GM18505 (cell line): ENCODE data around the gene ACOX3.
"Not testable (repeated sequence)": the region's sequence is repeated elsewhere in the genome, so short reads cannot be mapped to it uniquely, and the experiment has no call there.

Experiments
- ATAC-seq: cut with Tn5 transposase; IDR thresholded peaks from one replicate; pipeline ENCODE4 v1.9.1; 2021; ENCODE audit not compliant: unreplicated experiment
- POLR2A ChIP-seq: IDR thresholded peaks from 4 replicates; pipeline ENCODE4 v1.6.1; 2011; ENCODE audit warnings: borderline replicate concordance; ENCODE audit not compliant: insufficient read depth, insufficient read length; ENCODE audit errors: extremely low read depth

ACOX3 gene

DNA sequence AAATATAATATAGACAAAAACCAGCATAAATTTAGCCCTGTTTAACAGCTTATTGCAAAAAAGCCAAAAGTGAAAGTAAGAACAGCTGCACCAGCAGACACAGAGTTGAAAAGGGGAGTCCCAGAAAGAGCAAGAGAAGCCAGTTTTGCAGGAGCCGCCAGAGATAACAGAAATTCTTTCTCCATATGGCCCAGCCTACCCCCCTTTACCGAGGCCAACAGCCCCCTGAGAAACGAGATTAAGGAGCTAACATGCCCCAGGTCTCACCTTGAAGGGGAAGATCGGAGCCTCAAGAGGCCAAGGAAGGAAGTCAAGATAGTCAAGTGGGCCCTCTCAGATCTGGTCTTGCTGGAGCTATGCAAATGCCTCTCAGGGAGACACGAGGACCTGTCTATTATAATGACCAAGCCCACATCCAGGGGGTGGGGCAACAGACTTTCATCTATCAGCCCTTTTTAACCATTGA, 4.8 kb downstream of the ACOX3 start:
- peak; percentile 43 for ATAC-seq
- peak; percentile 62 for TF ChIP-seq POLR2A

DNA sequence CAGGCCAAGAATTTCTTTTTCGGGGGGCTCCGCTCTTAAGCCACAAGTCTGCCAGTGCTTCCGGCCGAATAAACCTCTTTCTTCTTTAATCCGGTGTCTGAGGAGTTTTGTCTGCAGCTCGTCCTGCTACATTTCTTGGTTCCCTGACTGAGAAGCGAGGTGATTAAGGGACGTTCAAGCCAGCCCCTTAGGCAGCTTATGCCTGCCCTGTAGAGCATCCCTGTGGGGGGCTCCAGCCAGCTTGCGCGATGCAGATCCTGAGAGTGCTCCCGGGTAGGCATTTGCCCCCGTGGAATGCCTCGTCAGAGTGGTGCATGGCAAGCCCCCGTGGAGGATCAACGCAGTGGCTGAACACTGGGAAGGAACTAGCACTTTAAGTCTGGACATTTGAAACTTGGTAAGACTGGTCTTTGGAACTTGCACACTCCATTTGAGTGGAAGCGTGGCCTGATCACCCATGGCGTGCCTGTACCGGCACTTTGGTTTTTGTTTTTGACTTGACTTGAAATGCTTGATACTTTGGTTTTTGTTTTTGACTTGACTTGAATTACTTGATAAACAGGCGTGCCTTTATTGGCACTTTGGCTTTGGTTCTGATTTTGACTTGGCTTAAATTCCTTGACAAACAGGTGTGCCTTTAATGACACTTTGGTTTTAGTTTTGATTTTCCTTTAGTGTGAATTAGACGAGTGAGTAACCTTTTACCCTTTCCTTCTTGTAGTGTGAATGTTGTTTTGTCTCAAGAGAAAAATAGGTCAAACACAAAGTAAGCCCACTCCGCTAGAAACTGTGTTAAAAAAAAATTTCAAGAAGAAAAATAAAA, 6.1 kb downstream of the ACOX3 start:
- no peak for ATAC-seq

DNA sequence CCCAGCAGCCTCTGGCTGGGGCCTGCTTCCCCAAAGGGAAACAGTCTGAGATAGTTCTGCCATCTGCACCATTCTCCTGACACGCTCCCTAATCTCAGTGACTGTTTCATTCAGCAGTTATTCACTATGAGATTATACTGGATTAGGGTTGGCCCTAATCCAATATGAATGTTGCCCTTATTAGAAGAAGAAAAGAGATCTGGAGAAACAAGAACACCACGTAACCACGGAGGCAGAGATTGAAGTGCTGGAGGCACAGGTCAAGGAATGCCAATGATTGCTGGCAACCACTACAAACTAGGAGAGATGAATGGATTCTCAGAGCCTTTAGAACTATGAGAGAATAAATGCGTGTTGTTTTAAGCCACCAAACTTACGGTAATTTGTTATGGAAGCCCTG, 7.4 kb downstream of the ACOX3 start:
- no peak for ATAC-seq
- no peak for TF ChIP-seq POLR2A

More for the DNA sequence above, 6.1 kb downstream of the ACOX3 start:
- TF ChIP-seq POLR2A = no peak

DNA sequence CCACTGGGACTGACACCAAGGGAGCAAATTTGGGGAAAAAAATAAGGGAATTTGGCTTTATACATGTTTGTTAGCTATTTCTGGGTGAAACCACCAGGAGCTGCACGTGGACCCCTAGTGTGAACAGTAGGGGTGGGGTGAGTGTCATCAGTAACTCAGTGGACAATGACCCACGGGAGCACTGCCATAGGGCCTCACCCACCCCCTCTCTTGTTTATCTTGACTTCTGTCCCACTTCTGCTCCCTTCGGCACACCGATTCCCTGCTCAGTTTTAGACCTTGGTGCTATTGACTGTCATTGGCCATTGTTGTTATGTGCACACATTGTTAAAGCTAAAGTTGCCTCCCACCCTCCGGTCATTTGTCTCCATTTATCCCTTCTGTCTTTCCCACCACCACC, 9.0 kb downstream of the ACOX3 start:
- TF ChIP-seq POLR2A = no peak
- ATAC-seq = no peak

DNA sequence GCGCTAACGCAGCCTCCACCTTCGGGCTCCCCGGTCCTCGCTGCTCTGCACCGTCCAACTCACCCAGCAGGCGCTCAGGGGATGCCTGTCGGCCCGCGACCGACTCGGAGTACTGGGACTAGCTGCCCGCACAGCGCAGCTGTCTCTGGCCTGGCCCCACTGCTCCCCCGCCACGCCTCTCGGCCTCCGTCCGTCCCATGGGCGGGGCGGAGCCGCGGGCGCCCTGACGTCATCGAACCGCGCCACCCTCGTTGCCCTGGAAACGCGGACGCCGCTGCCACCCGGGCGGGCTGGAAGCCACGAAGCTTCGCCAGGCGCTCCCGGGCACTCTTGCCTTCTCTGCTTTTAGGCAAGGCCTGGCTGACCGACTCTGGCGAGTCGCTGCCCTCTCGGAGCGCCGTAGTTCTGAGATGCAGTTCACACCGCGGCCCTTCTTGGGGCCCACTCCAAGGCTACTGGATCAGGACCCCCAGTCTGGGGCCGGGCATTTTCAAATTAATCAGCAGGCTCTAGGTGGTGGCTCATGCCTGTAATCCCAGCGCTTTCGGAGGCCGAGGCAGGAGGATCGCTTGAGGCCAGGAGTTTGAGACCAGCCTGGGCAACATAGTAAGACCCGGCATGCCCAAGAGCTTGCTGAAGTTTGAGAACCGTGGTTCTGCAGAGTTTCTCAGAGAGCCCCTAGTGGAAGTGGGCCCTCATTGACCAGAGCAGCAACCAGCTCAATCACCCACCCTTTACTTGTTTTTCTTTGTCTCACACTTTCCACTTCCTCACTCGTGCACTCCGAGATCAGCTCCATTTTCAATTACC, 12.0 kb downstream of the ACOX3 start:
- peak; percentile 93 for ATAC-seq
- TF ChIP-seq POLR2A = peak; percentile 84

DNA sequence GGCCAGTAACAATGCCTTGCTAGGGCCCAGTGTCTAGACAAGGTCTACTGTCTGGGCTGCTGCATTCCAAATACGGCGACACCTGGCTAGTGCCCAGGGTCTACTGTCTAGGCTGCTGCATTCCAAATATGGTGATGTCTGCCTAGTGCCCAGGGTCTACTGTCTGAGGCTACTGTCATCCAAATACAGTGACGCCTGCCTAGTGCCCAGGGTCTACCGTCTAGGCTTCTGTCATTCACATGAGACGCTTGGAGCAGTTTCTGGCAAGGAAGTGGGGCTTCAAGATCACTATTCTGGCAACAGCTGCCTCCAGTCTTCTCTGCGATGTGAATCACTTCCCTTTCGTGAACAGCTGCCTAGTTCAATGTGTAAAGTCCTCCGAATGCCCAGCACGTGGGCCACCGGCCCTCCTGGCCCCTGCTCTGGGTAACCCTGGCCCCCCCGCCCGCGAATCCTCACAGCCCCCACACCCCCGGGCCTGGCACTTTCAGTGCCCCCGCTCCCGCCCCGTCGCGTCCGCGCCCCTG, 12.7 kb downstream of the ACOX3 start:
- TF ChIP-seq POLR2A = no peak
- peak; percentile 50 for ATAC-seq

DNA sequence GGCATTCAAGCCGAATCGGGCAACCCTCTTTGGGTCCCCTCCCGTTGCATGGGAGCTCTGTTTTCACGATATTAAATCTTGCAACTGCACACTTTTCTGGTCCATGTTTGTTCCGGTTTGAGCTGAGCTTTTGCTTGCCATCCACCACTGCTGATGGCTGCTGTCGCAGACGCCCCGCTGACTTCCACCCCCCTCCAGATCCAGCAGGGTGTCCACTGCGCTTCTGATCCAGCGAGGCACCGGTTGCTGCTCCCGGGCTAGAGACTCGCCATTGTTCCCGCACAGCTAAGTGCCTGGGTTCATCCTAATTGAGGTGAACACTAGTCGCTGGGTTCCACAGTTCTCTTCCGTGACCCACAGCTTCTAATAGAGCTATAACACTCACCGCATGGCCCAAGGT, 13.3 kb downstream of the ACOX3 start:
- no peak for TF ChIP-seq POLR2A
- no peak for ATAC-seq

DNA sequence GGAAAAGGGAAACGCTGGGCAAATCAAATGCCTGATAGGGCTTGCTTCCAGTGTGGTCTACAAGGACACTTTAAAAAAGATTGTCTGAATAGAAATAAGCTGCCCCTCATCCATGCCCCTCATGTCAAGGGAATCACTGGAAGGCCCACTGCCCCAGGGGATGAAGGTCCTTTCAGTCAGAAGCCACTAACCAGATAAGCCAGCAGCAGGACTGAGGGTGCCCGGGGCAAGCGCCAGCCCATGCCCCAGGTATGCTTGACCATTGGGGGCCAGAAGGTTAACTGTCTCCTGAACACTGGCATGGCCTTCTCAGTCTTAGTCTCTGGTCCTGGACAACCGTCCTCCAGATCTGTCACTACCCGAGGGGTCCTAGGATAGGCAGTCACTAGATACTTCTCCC, 17.7 kb downstream of the ACOX3 start:
- ATAC-seq = no peak
- no peak for TF ChIP-seq POLR2A

DNA sequence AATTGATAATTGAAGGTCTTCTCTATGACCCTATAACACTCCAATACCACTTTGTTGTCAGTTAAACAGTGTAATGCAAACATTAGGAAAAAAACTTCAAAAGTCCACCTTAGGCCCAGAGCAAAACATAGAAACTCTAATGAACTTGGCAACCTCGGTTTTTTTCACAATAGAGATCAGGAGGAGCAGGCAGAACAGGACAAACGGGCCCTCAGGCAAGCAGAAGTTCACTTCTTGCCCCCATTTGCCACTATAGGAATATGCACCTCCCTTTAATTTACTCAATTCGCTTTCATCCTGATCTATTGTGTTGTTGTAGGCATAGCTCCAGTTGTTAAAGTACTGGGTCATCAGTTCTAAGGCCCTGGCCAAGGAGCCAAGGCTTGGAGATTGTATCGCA, 18.2 kb downstream of the ACOX3 start:
- ATAC-seq = no peak
- TF ChIP-seq POLR2A = no peak

DNA sequence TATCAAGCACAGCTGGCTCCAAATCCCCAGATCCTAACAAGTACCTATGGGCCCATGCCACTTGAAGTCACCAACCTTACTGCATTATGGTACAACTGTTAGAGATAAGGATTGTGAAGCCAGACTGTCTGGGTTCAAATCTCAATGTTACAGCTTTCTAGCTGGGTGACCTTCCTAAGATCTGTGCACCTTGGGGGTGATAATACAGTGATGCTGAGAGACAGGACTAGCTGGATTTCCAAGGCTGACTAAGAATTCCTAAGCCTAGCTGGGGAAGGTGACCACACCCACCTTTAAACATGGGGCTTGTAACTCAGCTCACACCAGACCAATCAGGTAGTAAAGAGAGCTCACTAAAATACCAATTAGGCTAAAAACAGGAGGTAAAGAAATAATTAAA, 20.4 kb downstream of the ACOX3 start:
- ATAC-seq = not testable (repeated sequence)

DNA sequence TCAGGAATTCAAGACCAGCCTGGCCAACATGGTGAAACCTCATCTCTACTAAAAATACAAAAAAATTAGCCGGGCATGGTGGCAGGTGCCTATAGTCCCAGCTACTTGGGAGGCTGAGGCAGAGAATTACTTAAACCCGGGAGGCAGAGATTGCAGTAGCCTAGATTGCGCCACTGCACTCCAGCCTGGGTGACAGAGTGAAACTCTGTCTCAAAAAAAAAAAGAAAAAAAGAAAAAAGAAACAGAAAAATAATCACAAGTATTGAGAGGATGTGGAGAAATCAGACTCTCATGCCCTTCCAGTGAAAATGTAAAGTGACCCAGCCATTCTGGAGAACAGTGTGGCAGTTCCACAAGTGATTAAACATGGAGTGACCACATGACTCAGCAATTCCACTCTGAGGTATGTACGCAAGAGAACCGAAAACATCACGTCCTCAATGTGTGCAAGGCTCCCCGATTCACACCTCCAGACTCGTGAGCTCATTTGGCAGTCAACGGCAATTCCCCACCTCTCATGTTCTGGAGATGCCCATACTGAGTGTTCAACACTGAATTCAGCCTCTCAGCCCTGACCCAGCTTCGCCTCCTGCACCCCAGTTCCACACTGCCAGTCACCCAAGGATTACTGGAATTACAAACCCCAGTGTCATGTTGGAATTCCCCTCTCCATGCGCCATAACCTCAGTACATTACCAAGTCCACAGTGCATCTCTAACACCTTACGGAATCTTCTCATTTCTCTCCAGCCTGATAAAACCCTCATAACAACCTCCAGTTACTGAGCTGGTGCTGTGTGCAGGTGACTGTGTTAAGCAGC, 21.1 kb downstream of the ACOX3 start:
- peak; percentile 78 for ATAC-seq

DNA sequence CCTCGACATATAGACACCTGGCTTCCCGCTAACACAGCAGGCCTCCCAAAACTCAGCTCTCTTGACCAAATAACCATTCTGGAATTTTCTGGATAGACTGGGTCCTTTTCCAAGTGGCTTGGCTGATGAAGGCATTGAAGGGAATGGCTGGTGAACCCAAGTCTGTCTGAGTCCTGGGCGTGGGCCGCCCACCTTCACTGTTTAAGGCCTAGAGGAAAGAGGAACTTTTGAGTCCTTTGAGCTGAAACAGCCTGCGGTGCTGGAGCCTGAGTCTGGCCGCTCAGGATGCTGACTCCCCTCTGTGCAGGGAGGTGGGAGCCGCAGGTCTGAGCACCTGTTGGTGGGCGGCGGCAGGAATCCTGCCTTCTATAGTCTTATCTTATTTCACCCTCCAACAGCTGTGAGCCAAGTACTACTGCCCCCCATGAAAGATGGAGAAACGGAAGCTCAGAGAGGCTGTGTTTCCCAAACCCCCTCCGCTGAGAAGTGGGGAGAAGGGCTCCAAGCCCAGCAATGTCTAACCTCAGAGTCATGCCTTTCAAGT, 23.4 kb downstream of the ACOX3 start:
- TF ChIP-seq POLR2A = no peak
- no peak for ATAC-seq

More for the DNA sequence above, 21.1 kb downstream of the ACOX3 start:
- no peak for TF ChIP-seq POLR2A

DNA sequence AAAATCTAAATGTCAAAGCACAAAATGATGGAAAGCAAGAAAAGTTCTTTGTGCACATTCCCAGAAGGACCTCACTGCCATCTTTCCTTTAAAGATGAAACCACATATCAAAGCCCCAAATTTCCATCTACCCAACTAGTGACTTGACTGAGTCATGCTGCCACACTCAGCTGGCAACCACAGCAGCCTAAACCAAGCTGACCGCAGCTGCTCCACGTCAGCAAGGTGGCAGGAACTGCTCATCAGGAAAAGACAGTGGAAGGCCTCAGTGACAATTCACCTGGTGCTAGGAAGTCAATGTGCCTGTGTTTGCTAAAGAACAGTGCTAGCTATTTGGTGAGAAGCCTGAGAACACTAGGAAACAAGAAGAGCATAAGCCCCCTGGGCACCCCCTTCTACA, 26.1 kb downstream of the ACOX3 start:
- TF ChIP-seq POLR2A = no peak
- no peak for ATAC-seq
